H9 (cell line): ENCODE results near the gene FAM200B. TPM values are rescaled to one million over a fixed set of nuclear protein-coding genes. Genes with fewer than 3 reads are reported as not detected.

Source experiments
- DNase-seq: peaks from one replicate; pipeline ENCODE4 v3.0.0-alpha.2; 2017
- H2AFZ ChIP-seq: one replicate; pipeline ENCODE4 v1.6.1; 2013; ENCODE audit warnings: mild to moderate bottlenecking, low read length, control low read depth, moderate library complexity
- H2AK5ac ChIP-seq: 2 replicates; pipeline ENCODE4 v1.6.1; 2013; ENCODE audit warnings: low read length, control low read depth, mixed read lengths; ENCODE audit not compliant: insufficient read length
- H2BK120ac ChIP-seq: one replicate; pipeline ENCODE4 v1.6.1; 2013; ENCODE audit warnings: low read depth, mild to moderate bottlenecking, low read length, control low read depth, inconsistent platforms; ENCODE audit not compliant: poor library complexity, severe bottlenecking
- H2BK12ac ChIP-seq: 2 replicates; pipeline ENCODE4 v1.6.1; 2013; ENCODE audit warnings: low read length, control low read depth, mixed read lengths, low read depth; ENCODE audit not compliant: insufficient read length
- H2BK15ac ChIP-seq: 2 replicates; pipeline ENCODE4 v1.6.1; 2013; ENCODE audit warnings: low read depth, low read length, control low read depth
- H2BK20ac ChIP-seq: one replicate; pipeline ENCODE4 v1.6.1; 2013; ENCODE audit warnings: low read depth, mild to moderate bottlenecking, low read length, control low read depth, inconsistent platforms; ENCODE audit not compliant: poor library complexity, severe bottlenecking
- H2BK5ac ChIP-seq: 2 replicates; pipeline ENCODE4 v1.6.1; 2013; ENCODE audit warnings: low read length, control low read depth, mixed read lengths; ENCODE audit not compliant: insufficient read length
- H3K14ac ChIP-seq: 2 replicates; pipeline ENCODE4 v1.6.1; 2013; ENCODE audit warnings: low read length, control low read depth; ENCODE audit not compliant: insufficient read depth
- H3K18ac ChIP-seq: 2 replicates; pipeline ENCODE4 v1.6.1; 2013; ENCODE audit warnings: low read depth, mild to moderate bottlenecking, mixed read lengths, low read length, control low read depth; ENCODE audit not compliant: insufficient read length
- H3K23ac ChIP-seq: 2 replicates; pipeline ENCODE4 v1.6.1; 2013; ENCODE audit warnings: low read length, control low read depth, mixed read lengths, low read depth; ENCODE audit not compliant: insufficient read length
- H3K23me2 ChIP-seq: 2 replicates; pipeline ENCODE4 v1.6.1; 2013; ENCODE audit warnings: low read depth, mild to moderate bottlenecking, mixed read lengths, low read length, control low read depth; ENCODE audit not compliant: insufficient read length, poor library complexity, severe bottlenecking
- H3K27ac ChIP-seq: 2 replicates; pipeline ENCODE4 v1.5.1; 2013; ENCODE audit warnings: low read length, control low read depth, mixed read lengths, low read depth; ENCODE audit not compliant: insufficient read length
- H3K27me3 ChIP-seq: 2 replicates; pipeline ENCODE4 v1.6.1; 2013; ENCODE audit warnings: low read length, control low read depth, inconsistent platforms; ENCODE audit not compliant: insufficient read depth
- H3K4ac ChIP-seq: 2 replicates; pipeline ENCODE4 v1.6.1; 2013; ENCODE audit warnings: low read depth, mild to moderate bottlenecking, control low read depth, inconsistent platforms, low read length, moderate library complexity
- H3K4me1 ChIP-seq: 2 replicates; pipeline ENCODE4 v1.6.1; 2013; ENCODE audit warnings: low read length, control low read depth, inconsistent platforms; ENCODE audit not compliant: insufficient read depth
- H3K4me2 ChIP-seq: 2 replicates; pipeline ENCODE4 v1.6.1; 2013; ENCODE audit warnings: low read length, control low read depth, mixed read lengths; ENCODE audit not compliant: insufficient read length, insufficient read depth
- H3K56ac ChIP-seq: 2 replicates; pipeline ENCODE4 v1.6.1; 2013; ENCODE audit warnings: low read depth, mild to moderate bottlenecking, mixed read lengths, low read length, control low read depth; ENCODE audit not compliant: insufficient read length
- H3K79me1 ChIP-seq: 2 replicates; pipeline ENCODE4 v1.6.1; 2013; ENCODE audit warnings: low read depth, mild to moderate bottlenecking, moderate library complexity, low read length, control low read depth, inconsistent platforms; ENCODE audit not compliant: insufficient read depth, poor library complexity, severe bottlenecking
- H3K79me2 ChIP-seq: 2 replicates; pipeline ENCODE4 v1.6.1; 2013; ENCODE audit warnings: low read length, control low read depth, inconsistent platforms; ENCODE audit not compliant: insufficient read depth
- H3K9ac ChIP-seq: 2 replicates; pipeline ENCODE4 v1.6.1; 2013; ENCODE audit warnings: low read length, control low read depth, mixed read lengths; ENCODE audit not compliant: insufficient read length; ENCODE audit errors: extremely low read depth
- H3K9me3 ChIP-seq: one replicate; pipeline ENCODE4 v1.6.1; 2013; ENCODE audit warnings: low read depth, low read length, inconsistent platforms; ENCODE audit not compliant: control insufficient read depth
- H3T11ph ChIP-seq: one replicate; pipeline ENCODE4 v1.6.1; 2013; ENCODE audit warnings: mild to moderate bottlenecking, low read length, control low read depth, inconsistent platforms
- H4K20me1 ChIP-seq: one replicate; pipeline ENCODE4 v1.6.1; 2013; ENCODE audit not compliant: control insufficient read depth, insufficient read length, insufficient read depth
- H4K5ac ChIP-seq: 2 replicates; pipeline ENCODE4 v1.6.1; 2013; ENCODE audit warnings: low read depth, mild to moderate bottlenecking, mixed read lengths, low read length, control low read depth; ENCODE audit not compliant: insufficient read length
- H4K8ac ChIP-seq: replicated peaks from 2 replicates; pipeline ENCODE4 v1.6.1; 2013; ENCODE audit warnings: low read length, control low read depth, mixed read lengths, low read depth; ENCODE audit not compliant: insufficient read length
- H4K91ac ChIP-seq: 2 replicates; pipeline ENCODE4 v1.6.1; 2013; ENCODE audit warnings: low read depth, mild to moderate bottlenecking, moderate library complexity, mixed read lengths, low read length, control low read depth; ENCODE audit not compliant: insufficient read length
- H3K27ac Mint-ChIP-seq, 3 experiments: 2 replicates in 2 of 3; 3 replicates in 1 of 3; pipeline ENCODE4 v1.8.0; 2020 to 2021; ENCODE audit warnings: mixed read lengths in 3 of 3, mild to moderate bottlenecking in 1 of 3, moderate library complexity in 1 of 3
- H3K27me3 Mint-ChIP-seq: 2 replicates; pipeline ENCODE4 v1.8.0; 2021; ENCODE audit warnings: low read depth, mild to moderate bottlenecking, moderate library complexity, mixed read lengths
- H3K36me3 Mint-ChIP-seq, 3 experiments: 2 replicates in 2 of 3; 3 replicates in 1 of 3; pipeline ENCODE4 v1.8.0; 2020 to 2021; ENCODE audit warnings: low read depth in 3 of 3, mixed read lengths in 3 of 3; ENCODE audit not compliant: insufficient read depth in 1 of 3
- H3K4me1 Mint-ChIP-seq, 2 experiments: 2 replicates each; pipeline ENCODE4 v1.8.0; 2020; ENCODE audit warnings: mixed read lengths in 2 of 2
- H3K4me3 Mint-ChIP-seq, 2 experiments: 2 replicates in 1 of 2; 3 replicates in 1 of 2; pipeline ENCODE4 v1.8.0; 2020 to 2021; ENCODE audit warnings: mild to moderate bottlenecking in 2 of 2, mixed read lengths in 2 of 2, moderate library complexity in 1 of 2
- H3K9me3 Mint-ChIP-seq, 2 experiments: 2 replicates in 1 of 2; 3 replicates in 1 of 2; pipeline ENCODE4 v1.8.0; 2020; ENCODE audit warnings: mild to moderate bottlenecking in 2 of 2, mixed read lengths in 2 of 2, moderate library complexity in 1 of 2
- CTCF ChIP-seq: fragments of 200-600 bp; sonication (generic); conservative IDR thresholded peaks from 3 replicates; pipeline ENCODE4 v1.8.0; 2021; ENCODE audit warnings: antibody characterized with exemption, mild to moderate bottlenecking
- WGBS: extraction: QIAGEN DNeasy Blood & Tissue Kit; methylation state at CpG from one replicate; pipeline ENCODE4 v1.1.7; 2013; ENCODE audit warnings: missing lambda C conversion rate, low lambda C conversion rate, mixed read lengths; ENCODE audit not compliant: insufficient read length; ENCODE audit errors: extremely low coverage; 5-methylcytosine and 5-hydroxymethylcytosine counted together
- total RNA-seq: library from RNA; stranded (reverse); gene quantifications from 2 replicates; pipeline ENCODE4 v1.2.1, GENCODE V29; 2021

The FAM200B gene
- total RNA-seq, 1 experiment from 2014 or later = 19.6 TPM

DNA sequence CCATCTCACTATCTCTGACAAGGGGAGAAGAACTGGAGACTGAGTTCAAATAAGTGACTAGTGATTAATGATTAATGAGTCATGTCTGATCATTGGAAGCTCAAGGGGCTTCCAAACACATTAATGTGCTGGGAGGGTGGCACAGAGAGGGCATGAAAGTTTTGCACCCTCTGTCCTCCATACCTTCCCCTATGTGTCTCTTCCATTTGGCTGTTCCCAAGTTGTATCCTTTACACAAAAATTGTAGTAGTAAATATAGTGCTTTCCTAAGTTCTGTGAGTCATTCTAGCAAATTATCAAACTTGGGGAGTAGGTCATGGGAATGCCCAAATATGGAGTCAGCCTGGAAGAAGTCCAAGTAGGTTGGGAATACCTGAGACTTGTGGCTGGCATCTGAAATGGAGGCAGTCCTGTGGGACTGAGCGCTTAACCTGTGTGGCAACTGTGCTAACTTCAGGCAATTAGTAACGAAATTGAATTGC lies 4.1 kb upstream of the FAM200B start:
- Histone ChIP-seq H3K56ac (no peak overlapping the region), H4K20me1 (no peaks in the 10 kb centered on the region), H4K5ac (no peak overlapping the region), H3K79me1 (peaks cover 2% of the 10 kb centered on the region), H3K4me1 (peaks cover 7% of the 10 kb centered on the region; the same call in 1 of the 2 replicates), H3K23me2 (peaks cover 4% of the 10 kb centered on the region), H3K9ac (no peak overlapping the region), H2BK5ac (no peak overlapping the region), H3K4ac (no peak overlapping the region), H3K14ac (no peak overlapping the region), H4K91ac (no peak overlapping the region), H3K18ac (no peak overlapping the region), H3K79me2 (peaks cover 13% of the 10 kb centered on the region), H3K27ac (no peak overlapping the region), H2AFZ (no peak overlapping the region), H2BK120ac (no peak overlapping the region), H3K9me3 (no peaks in the 10 kb centered on the region), H4K8ac (no peak overlapping the region), H3T11ph (peak overlapping the region; percentile 92), H2BK12ac (no peak overlapping the region), H2AK5ac (no peak overlapping the region), H2BK15ac (no peak overlapping the region), H3K4me2 (peak overlapping the region; percentile 6), H2BK20ac (no peak overlapping the region), H3K23ac (no peak overlapping the region), H3K27me3 (no peaks in the 10 kb centered on the region)
- no peak for DNase-seq
- no peak for TF ChIP-seq CTCF
- H3K36me3 Mint-ChIP-seq = peaks cover 5 to 8% (median 8%) of the 10 kb centered on the region in 3 experiments
- H3K9me3 Mint-ChIP-seq = no peaks in the 10 kb centered on the region
- peaks cover 28% of the 10 kb centered on the region in 2 experiments for H3K4me1 Mint-ChIP-seq
- peak overlapping the region in 1 of 2 experiments; percentile 63; a peak in 1 of 5 replicates for H3K4me3 Mint-ChIP-seq
- H3K27me3 Mint-ChIP-seq = no peaks in the 10 kb centered on the region
- WGBS = no CpG with 5 or more reads among the region's 2 CpGs
- H3K27ac Mint-ChIP-seq = peak overlapping the region; percentile 0 to 92 (median 59); a peak in 3 of 7 replicates
